HCT116 (cell line): ENCODE results near the gene CARMIL1. TPM values are rescaled to one million over a fixed set of nuclear protein-coding genes. Genes with fewer than 3 reads are reported as not detected.

Experiments
- ATAC-seq: fragments of 200-7000 bp; cut with Tn5 transposase; 2 replicates; pipeline ENCODE4 v1.9.1; 2020; ENCODE audit warnings: mild to moderate bottlenecking, moderate library complexity
- BruUV-seq: library from RNA; stranded (reverse); fragments of 400-500 nt; replicated peaks from 2 replicates; lab custom pipeline; 2021; lab: Mats Ljungman, UMichigan
- CTCF ChIA-PET: fragments of 300-600 bp; sonication (Branson Sonifier 250); formaldehyde crosslinking; loops from one replicate; lab custom pipeline; 2021; ENCODE audit warnings: antibody characterized with exemption; lab: Charles Lee
- POLR2A ChIA-PET: fragments of 300-600, 350-600 bp; sonication (Branson Sonifier 250); formaldehyde crosslinking; loops from one replicate; lab custom pipeline; 2021; ENCODE audit warnings: antibody characterized with exemption; lab: Charles Lee
- RAD21 ChIA-PET, 2 experiments: fragments of 300-600 bp; sonication (Branson Sonifier 250); formaldehyde crosslinking; loops; one replicate each; lab custom pipeline; 2023; ENCODE audit warnings: low total read pairs in 2 of 2; ENCODE audit not compliant: uncharacterized antibody in 2 of 2, unreplicated experiment in 2 of 2, low non-redundant PET in 1 of 2; lab: Charles Lee
- DNase-seq: peaks from one replicate; pipeline ENCODE4 v3.0.0-alpha.2; 2010; ENCODE audit warnings: low read depth, low spot score
- H2AFZ ChIP-seq: fragments of 200-600 bp; shearing (Covaris generic), sonication (generic); 2 replicates; pipeline ENCODE4 v1.6.1; 2017; ENCODE audit warnings: low read depth, mixed run types, mixed read lengths, antibody characterized with exemption, low read length; ENCODE audit not compliant: poor library complexity, severe bottlenecking
- H3K27ac ChIP-seq: 2 replicates; pipeline ENCODE4 v1.5.1; 2012; ENCODE audit warnings: low read depth, low read length
- H3K27me3 ChIP-seq: fragments of 200-600 bp; sonication (generic); 2 replicates; pipeline ENCODE4 v1.6.1; 2016; ENCODE audit warnings: mixed run types, low read length, mixed read lengths; ENCODE audit not compliant: insufficient read depth
- H3K36me3 ChIP-seq, 2 experiments: fragments of 200-500 bp in 1 of 2; fragments of 200-600 bp in 1 of 2; sonication (Bioruptor generic) in 1 of 2; sonication (generic) in 1 of 2; 2 replicates each; pipeline versions ENCODE4 v1.5.1 to v1.6.1; 2014 to 2016; ENCODE audit warnings: low read length in 2 of 2, inconsistent platforms in 1 of 2, mixed read lengths in 1 of 2, mixed run types in 1 of 2; ENCODE audit not compliant: insufficient read depth in 2 of 2, control insufficient read depth in 1 of 2
- H3K4me1 ChIP-seq, 2 experiments: fragments of 200-600 bp in 1 of 2; sonication (generic) in 1 of 2; 2 replicates each; pipeline versions ENCODE4 v1.5.1 to v1.6.1; 2012 to 2017; ENCODE audit warnings: low read length in 2 of 2, inconsistent platforms in 1 of 2, mild to moderate bottlenecking in 1 of 2, mixed read lengths in 1 of 2, mixed run types in 1 of 2, moderate library complexity in 1 of 2; ENCODE audit not compliant: insufficient read depth in 2 of 2, control insufficient read depth in 1 of 2
- H3K4me2 ChIP-seq: fragments of 200-600 bp; sonication (generic); 2 replicates; pipeline ENCODE4 v1.6.1; 2017; ENCODE audit warnings: mixed run types, low read length, mixed read lengths
- H3K4me3 ChIP-seq, 2 experiments: fragments of 200-600 bp in 1 of 2; sonication (generic) in 1 of 2; replicated peaks in 1 of 2; 2 replicates each; pipeline ENCODE4 v1.5.1; 2011 to 2016; ENCODE audit warnings: low read length in 2 of 2, control low read depth in 1 of 2, low read depth in 1 of 2, mild to moderate bottlenecking in 1 of 2, mixed read lengths in 1 of 2, mixed run types in 1 of 2
- H3K79me2 ChIP-seq: fragments of 200-600 bp; sonication (generic); 2 replicates; pipeline ENCODE4 v1.6.1; 2017; ENCODE audit warnings: mild to moderate bottlenecking, mixed run types, low read length, moderate library complexity, mixed read lengths; ENCODE audit not compliant: insufficient read depth
- H3K9ac ChIP-seq: fragments of 200-600 bp; sonication (generic); 2 replicates; pipeline ENCODE4 v1.6.1; 2016; ENCODE audit warnings: low read length, mixed read lengths
- H3K9me2 ChIP-seq: fragments of 200-600 bp; sonication (generic), shearing (Covaris generic); 2 replicates; pipeline ENCODE4 v1.6.1; 2017; ENCODE audit warnings: mixed run types, mild to moderate bottlenecking, moderate library complexity; ENCODE audit not compliant: insufficient read depth
- H3K9me3 ChIP-seq, 2 experiments: fragments of 200-500 bp in 1 of 2; fragments of 200-600 bp in 1 of 2; sonication (Bioruptor generic) in 1 of 2; sonication (generic) in 1 of 2; 2 replicates each; pipeline ENCODE4 v1.6.1; 2014 to 2017; ENCODE audit warnings: low read length in 2 of 2, mixed read lengths in 2 of 2, inconsistent platforms in 1 of 2, low read depth in 1 of 2, mild to moderate bottlenecking in 1 of 2, mixed run types in 1 of 2, moderate library complexity in 1 of 2; ENCODE audit not compliant: control insufficient read depth in 1 of 2, insufficient read depth in 1 of 2
- H4K20me1 ChIP-seq: fragments of 200-600 bp; sonication (generic), shearing (Covaris generic); 2 replicates; pipeline ENCODE4 v1.6.1; 2017; ENCODE audit warnings: mixed run types, mild to moderate bottlenecking, moderate library complexity; ENCODE audit not compliant: insufficient read depth
- EGR1 ChIP-seq: IDR thresholded peaks from 2 replicates; pipeline ENCODE4 v1.6.1; 2012; ENCODE audit warnings: low read depth
- ELF1 ChIP-seq: IDR thresholded peaks from 2 replicates; pipeline ENCODE4 v1.6.1; 2012; ENCODE audit warnings: low read depth, borderline replicate concordance
- EZH2 ChIP-seq: fragments of 200-600 bp; sonication (generic); IDR thresholded peaks from 2 replicates; pipeline ENCODE4 v1.6.1; 2017; ENCODE audit warnings: antibody characterized with exemption, mixed run types
- SP1 ChIP-seq: IDR thresholded peaks from 2 replicates; pipeline ENCODE4 v1.6.1; 2012; ENCODE audit warnings: low read depth
- SRF ChIP-seq: IDR thresholded peaks from 2 replicates; pipeline ENCODE4 v1.6.1; 2012; ENCODE audit warnings: low read depth
- TCF7L2 ChIP-seq: IDR thresholded peaks from 2 replicates; pipeline ENCODE4 v1.7.0; 2011; ENCODE audit warnings: borderline replicate concordance, inconsistent platforms; ENCODE audit not compliant: insufficient read depth, insufficient read length; ENCODE audit errors: extremely low read depth
- YY1 ChIP-seq: IDR thresholded peaks from 2 replicates; pipeline ENCODE4 v1.6.1; 2011; ENCODE audit warnings: low read length, low read depth, moderate library complexity, mild to moderate bottlenecking; ENCODE audit not compliant: insufficient replicate concordance; ENCODE audit errors: extremely low read depth
- ZNF274 ChIP-seq: fragments of 200-500 bp; sonication (Bioruptor generic); IDR thresholded peaks from 2 replicates; pipeline ENCODE4 v1.6.1; 2014; ENCODE audit warnings: mild to moderate bottlenecking, low read depth, low read length, inconsistent platforms
- intact Hi-C: fragments of 100-400 bp; cut with micrococcal nuclease; formaldehyde crosslinking; loops from 2 replicates; pipeline ENCODE4 v1.10.0; 2022
- total RNA-seq: library from RNA; stranded (reverse); gene quantifications from one replicate; pipeline ENCODE4 v1.2.1, GENCODE V29; 2021; ENCODE audit not compliant: unreplicated experiment
- TF ChIP-seq, protein P1 (sequence below): IDR thresholded peaks from 2 replicates; pipeline ENCODE4 v1.6.1; 2011; ENCODE audit warnings: mild to moderate bottlenecking, low read length, moderate library complexity; ENCODE audit not compliant: insufficient replicate concordance; ENCODE audit errors: extremely low read depth

The CARMIL1 gene
- total RNA-seq, 1 experiment from 2014 or later, result 21.7 TPM

DNA sequence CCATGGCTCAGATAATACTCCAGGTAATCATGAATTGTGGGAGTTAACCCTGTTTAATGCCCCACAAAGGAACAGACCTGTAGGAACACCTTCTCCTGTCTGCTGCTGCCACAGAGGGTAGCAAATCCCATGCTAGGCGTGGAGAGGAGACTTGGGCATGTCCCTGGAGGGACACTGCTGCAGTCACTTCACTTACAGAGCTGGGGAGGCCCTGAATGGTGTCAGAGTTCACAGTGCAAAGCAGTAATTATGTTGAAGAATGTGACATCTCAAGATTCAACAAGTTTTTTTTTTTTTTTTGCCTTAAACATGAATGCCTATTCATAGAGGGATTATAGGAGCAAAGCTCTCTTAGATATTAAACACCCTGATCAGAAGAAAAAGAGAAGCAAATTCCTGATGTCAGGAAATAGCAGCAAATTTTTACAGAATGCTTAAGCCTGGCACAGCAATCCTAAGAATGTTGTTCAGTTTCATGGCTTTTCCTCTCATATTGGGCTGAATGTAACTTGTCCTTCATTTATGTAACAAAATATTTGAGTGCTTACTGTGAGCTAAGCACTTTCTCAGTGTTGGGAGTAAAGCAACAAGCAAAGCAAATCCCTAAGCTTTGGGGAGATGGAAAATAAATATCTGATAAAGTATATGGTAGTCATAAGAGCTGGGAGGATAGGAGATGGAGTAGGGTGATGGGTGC, 45.0 kb downstream of the CARMIL1 start:
- TF ChIP-seq YY1 (no peak), TCF7L2 (no peak), EZH2 (no peak), ZNF274 (no peak), ELF1 (no peak), EGR1 (no peak), SP1 (no peak), SRF (no peak)
- TF ChIP-seq, protein P1, sequence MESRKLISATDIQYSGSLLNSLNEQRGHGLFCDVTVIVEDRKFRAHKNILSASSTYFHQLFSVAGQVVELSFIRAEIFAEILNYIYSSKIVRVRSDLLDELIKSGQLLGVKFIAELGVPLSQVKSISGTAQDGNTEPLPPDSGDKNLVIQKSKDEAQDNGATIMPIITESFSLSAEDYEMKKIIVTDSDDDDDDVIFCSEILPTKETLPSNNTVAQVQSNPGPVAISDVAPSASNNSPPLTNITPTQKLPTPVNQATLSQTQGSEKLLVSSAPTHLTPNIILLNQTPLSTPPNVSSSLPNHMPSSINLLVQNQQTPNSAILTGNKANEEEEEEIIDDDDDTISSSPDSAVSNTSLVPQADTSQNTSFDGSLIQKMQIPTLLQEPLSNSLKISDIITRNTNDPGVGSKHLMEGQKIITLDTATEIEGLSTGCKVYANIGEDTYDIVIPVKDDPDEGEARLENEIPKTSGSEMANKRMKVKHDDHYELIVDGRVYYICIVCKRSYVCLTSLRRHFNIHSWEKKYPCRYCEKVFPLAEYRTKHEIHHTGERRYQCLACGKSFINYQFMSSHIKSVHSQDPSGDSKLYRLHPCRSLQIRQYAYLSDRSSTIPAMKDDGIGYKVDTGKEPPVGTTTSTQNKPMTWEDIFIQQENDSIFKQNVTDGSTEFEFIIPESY, result no peak
- BruUV-seq, result no TSS peak
- no peak overlapping the region for H3K4me2 ChIP-seq
- no peaks in the 10 kb centered on the region for H3K9me3 ChIP-seq
- no peak overlapping the region for H2AFZ ChIP-seq
- DNase-seq, result no peak
- H3K79me2 ChIP-seq, result peaks cover 35% of the 10 kb centered on the region
- H3K4me3 ChIP-seq, result no peak overlapping the region
- no peak overlapping the region for H3K9ac ChIP-seq
- ATAC-seq, result no peak
- no peaks in the 10 kb centered on the region for H4K20me1 ChIP-seq
- H3K27ac ChIP-seq, result no peak overlapping the region
- H3K4me1 ChIP-seq, result no peaks in the 10 kb centered on the region
- POLR2A ChIA-PET, result no interaction called here
- RAD21 ChIA-PET, result no interaction called here
- H3K27me3 ChIP-seq, result no peaks in the 10 kb centered on the region
- H3K9me2 ChIP-seq, result no peaks in the 10 kb centered on the region
- no peaks in the 10 kb centered on the region for H3K36me3 ChIP-seq
- CTCF ChIA-PET, result no interaction called here
- intact Hi-C loops, result no loop called here
